HEK293 (cell line): Measurements from ENCODE around the gene COL25A1.

Source experiments
- ATF2 ChIP-seq: fragments of 450-650 bp; formaldehyde crosslinking; IDR thresholded peaks from 2 replicates; pipeline ENCODE4 v1.5.1; 2016; ENCODE audit warnings: missing biosample characterization, missing genetic modification characterization, low read depth
- CTCF ChIP-seq: fragments of 450-650 bp; formaldehyde crosslinking; IDR thresholded peaks from 2 replicates; pipeline ENCODE4 v1.5.1; 2016; ENCODE audit warnings: missing biosample characterization, missing genetic modification characterization
- TCF7L2 ChIP-seq: IDR thresholded peaks from 2 replicates; pipeline ENCODE4 v1.6.1; 2011; ENCODE audit warnings: low read depth, mild to moderate bottlenecking, inconsistent platforms, low read length, moderate library complexity, borderline replicate concordance
- ZFP41 ChIP-seq: fragments of 450-650 bp; formaldehyde crosslinking; IDR thresholded peaks from 2 replicates; pipeline ENCODE4 v1.5.1; 2016; ENCODE audit warnings: missing biosample characterization, missing genetic modification characterization, borderline replicate concordance
- ZNF23 ChIP-seq: fragments of 450-650 bp; formaldehyde crosslinking; IDR thresholded peaks from 2 replicates; pipeline ENCODE4 v1.5.1; 2016; ENCODE audit warnings: missing biosample characterization, missing genetic modification characterization, borderline replicate concordance

GRCh38 chr4:109162759-109163158, 139.7 kb downstream of the COL25A1 start:
- TF ChIP-seq CTCF (tag by site-specific recombination), result no peak
- no peak for TF ChIP-seq ZNF23 (tag by site-specific recombination)
- TF ChIP-seq ZFP41 (tag by site-specific recombination), result no peak
- TF ChIP-seq ATF2 (tag by site-specific recombination), result no peak
- no peak for TF ChIP-seq TCF7L2
